Measurements from ENCODE around the gene CTPS1. TPM values are rescaled to one million over a fixed set of nuclear protein-coding genes. Genes with fewer than 3 reads are reported as not detected.

Gene CTPS1
- total and polyA plus RNA-seq, 2 donors (not counting 1 experiment from before 2014, with no cell fraction given): 12.1 to 26.5 TPM

DNA sequence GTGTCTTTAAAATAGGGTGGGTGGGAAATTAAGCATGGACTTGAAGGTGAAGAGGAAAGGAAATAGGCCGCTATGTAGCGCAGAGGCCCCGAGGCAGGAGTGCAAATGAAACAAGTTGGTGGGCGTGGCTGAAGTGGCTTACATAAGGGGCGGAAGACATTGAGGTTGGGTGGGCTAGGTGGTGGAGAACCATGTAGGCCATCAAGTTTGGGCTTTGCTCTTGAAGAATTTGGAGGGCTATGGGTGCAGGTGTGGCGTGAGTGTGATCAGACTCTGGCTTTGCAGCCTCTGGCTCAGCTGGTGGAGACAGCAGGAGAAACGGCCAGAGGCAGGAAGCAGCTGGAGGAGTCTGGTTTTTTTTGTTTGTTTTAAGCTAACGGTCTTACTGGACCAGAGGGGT, 35.4 kb downstream of the CTPS1 start:
- Histone ChIP-seq H3K4me1 (ENCODE audit: control insufficient read depth, extremely low read depth, insufficient read depth, low read length) (no peaks in the 10 kb centered on the region), H3K4me3 (replicated peaks in 1 of 4; ENCODE audit: control extremely low read depth in 1 of 4, insufficient read depth in 1 of 4, low read depth in 3 of 4, low read length in 4 of 4) (no peak overlapping the region), H3K27ac (ENCODE audit: insufficient read depth, low read length) (no peak overlapping the region), H3K9ac (ENCODE audit: insufficient read depth, low read length) (no peak overlapping the region), H4K20me1 (ENCODE audit: control insufficient read depth, extremely low read depth, insufficient read depth, low read length) (peaks cover 2% of the 10 kb centered on the region), H3K27me3 (ENCODE audit: control insufficient read depth, insufficient read depth, low read length) (no peaks in the 10 kb centered on the region), H3K9me3 (ENCODE audit: control insufficient read depth, insufficient read depth, low read depth, low read length) (no peaks in the 10 kb centered on the region), H2AFZ (ENCODE audit: low read length) (no peak overlapping the region), H3K79me2 (ENCODE audit: control insufficient read depth, insufficient read depth, low read length) (no peaks in the 10 kb centered on the region), H3K4me2 (ENCODE audit: extremely low read depth, insufficient read depth, low read length) (no peak overlapping the region), H3K36me3 (ENCODE audit: control insufficient read depth, insufficient read depth, low read length) (peaks cover 24% of the 10 kb centered on the region)
- DNase-seq (ENCODE audit: low read depth in 2 of 2): no peak
- no peak for TF ChIP-seq EZH2 (IDR thresholded peaks at IDR 0.05; ENCODE audit: low read length, missing control alignments)
- TF ChIP-seq, protein P1, sequence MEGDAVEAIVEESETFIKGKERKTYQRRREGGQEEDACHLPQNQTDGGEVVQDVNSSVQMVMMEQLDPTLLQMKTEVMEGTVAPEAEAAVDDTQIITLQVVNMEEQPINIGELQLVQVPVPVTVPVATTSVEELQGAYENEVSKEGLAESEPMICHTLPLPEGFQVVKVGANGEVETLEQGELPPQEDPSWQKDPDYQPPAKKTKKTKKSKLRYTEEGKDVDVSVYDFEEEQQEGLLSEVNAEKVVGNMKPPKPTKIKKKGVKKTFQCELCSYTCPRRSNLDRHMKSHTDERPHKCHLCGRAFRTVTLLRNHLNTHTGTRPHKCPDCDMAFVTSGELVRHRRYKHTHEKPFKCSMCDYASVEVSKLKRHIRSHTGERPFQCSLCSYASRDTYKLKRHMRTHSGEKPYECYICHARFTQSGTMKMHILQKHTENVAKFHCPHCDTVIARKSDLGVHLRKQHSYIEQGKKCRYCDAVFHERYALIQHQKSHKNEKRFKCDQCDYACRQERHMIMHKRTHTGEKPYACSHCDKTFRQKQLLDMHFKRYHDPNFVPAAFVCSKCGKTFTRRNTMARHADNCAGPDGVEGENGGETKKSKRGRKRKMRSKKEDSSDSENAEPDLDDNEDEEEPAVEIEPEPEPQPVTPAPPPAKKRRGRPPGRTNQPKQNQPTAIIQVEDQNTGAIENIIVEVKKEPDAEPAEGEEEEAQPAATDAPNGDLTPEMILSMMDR (conservative IDR thresholded peaks at IDR 0.05 in 1 of 2, IDR thresholded peaks at IDR 0.05 in 1 of 2; ENCODE audit: low read depth in 1 of 2, low read length in 2 of 2): no peak

DNA sequence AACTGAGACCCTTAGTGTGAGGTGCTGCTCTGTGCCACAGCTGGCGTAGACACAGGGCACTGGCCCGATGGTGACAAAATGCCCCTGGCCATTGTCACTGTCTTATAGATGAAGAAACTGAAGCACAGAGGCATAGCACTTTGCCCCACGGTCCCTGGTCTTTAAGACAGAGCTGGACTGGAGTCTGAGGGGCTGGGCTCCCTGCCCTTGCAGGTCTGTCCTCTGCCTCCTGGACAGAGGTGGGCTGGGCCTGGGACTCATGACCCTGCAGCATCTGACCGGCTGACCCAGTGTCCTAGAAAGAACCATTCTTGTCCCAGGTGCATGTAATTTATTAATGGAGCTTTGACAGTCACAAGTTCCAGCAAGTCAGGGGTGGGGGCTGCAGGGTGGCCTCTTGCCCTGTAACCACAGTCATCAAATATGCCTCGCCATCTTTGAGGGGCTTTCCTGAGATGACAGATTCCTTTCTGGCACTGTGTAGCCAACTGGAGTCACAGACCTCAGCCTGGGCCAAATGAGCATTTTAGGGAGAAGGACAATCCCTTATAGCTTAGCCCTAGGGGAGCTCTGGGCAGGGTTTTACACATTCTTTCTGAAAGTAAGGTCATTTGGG, 35.9 kb downstream of the CTPS1 start:
- Histone ChIP-seq H3K9ac (ENCODE audit: insufficient read depth, low read length) (no peak overlapping the region), H3K79me2 (ENCODE audit: control insufficient read depth, insufficient read depth, low read length) (no peaks in the 10 kb centered on the region), H4K20me1 (ENCODE audit: control insufficient read depth, extremely low read depth, insufficient read depth, low read length) (peaks cover 2% of the 10 kb centered on the region), H3K27me3 (ENCODE audit: control insufficient read depth, insufficient read depth, low read length) (no peaks in the 10 kb centered on the region), H3K4me2 (ENCODE audit: extremely low read depth, insufficient read depth, low read length) (no peak overlapping the region), H3K9me3 (ENCODE audit: control insufficient read depth, insufficient read depth, low read depth, low read length) (no peaks in the 10 kb centered on the region), H3K4me3 (replicated peaks in 1 of 4; ENCODE audit: control extremely low read depth in 1 of 4, insufficient read depth in 1 of 4, low read depth in 3 of 4, low read length in 4 of 4) (no peak overlapping the region), H2AFZ (ENCODE audit: low read length) (no peak overlapping the region), H3K27ac (ENCODE audit: insufficient read depth, low read length) (no peak overlapping the region), H3K36me3 (ENCODE audit: control insufficient read depth, insufficient read depth, low read length) (peaks cover 21% of the 10 kb centered on the region), H3K4me1 (ENCODE audit: control insufficient read depth, extremely low read depth, insufficient read depth, low read length) (no peaks in the 10 kb centered on the region)
- TF ChIP-seq, protein P1 (conservative IDR thresholded peaks at IDR 0.05 in 1 of 2, IDR thresholded peaks at IDR 0.05 in 1 of 2; ENCODE audit: low read depth in 1 of 2, low read length in 2 of 2): no peak
- TF ChIP-seq EZH2 (IDR thresholded peaks at IDR 0.05; ENCODE audit: low read length, missing control alignments): no peak
- no peak for DNase-seq (ENCODE audit: low read depth in 2 of 2)

DNA sequence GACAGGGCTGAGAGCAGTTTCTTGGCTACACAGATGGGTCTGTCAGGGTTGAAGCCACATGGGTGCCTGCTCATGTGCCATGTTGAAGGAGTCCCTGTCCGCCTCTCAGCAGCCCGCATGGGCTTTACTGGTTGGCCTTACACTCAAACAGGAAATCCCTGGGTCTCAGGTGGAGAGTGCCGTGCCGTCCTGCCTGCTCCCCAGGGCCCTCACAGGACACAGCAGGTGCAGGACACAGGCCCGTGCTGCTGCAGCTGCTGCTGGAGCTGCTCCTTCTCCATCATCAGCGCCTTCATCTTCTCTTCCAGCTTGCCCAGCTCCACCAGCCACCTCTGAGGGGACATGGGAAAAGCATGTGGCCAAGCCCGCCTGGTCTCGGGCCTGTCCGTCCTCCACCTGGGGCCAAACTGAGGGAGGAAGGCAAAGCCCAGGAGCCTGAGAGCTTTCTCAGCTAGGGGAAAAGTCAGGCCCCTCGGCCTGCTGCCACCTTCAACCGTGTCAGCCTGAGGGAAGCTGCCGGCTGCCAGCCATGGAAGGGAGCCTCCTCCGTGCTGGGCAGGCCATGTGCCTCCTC, 36.5 kb downstream of the CTPS1 start:
- Histone ChIP-seq H3K4me3 (replicated peaks in 1 of 4; ENCODE audit: control extremely low read depth in 1 of 4, insufficient read depth in 1 of 4, low read depth in 3 of 4, low read length in 4 of 4) (no peak overlapping the region), H3K4me2 (ENCODE audit: extremely low read depth, insufficient read depth, low read length) (no peak overlapping the region), H3K9me3 (ENCODE audit: control insufficient read depth, insufficient read depth, low read depth, low read length) (no peaks in the 10 kb centered on the region), H2AFZ (ENCODE audit: low read length) (no peak overlapping the region), H3K79me2 (ENCODE audit: control insufficient read depth, insufficient read depth, low read length) (no peaks in the 10 kb centered on the region), H3K4me1 (ENCODE audit: control insufficient read depth, extremely low read depth, insufficient read depth, low read length) (no peaks in the 10 kb centered on the region), H3K27ac (ENCODE audit: insufficient read depth, low read length) (no peak overlapping the region), H3K27me3 (ENCODE audit: control insufficient read depth, insufficient read depth, low read length) (no peaks in the 10 kb centered on the region), H3K9ac (ENCODE audit: insufficient read depth, low read length) (no peak overlapping the region), H3K36me3 (ENCODE audit: control insufficient read depth, insufficient read depth, low read length) (peaks cover 17% of the 10 kb centered on the region), H4K20me1 (ENCODE audit: control insufficient read depth, extremely low read depth, insufficient read depth, low read length) (peaks cover 2% of the 10 kb centered on the region)
- TF ChIP-seq, protein P1 (conservative IDR thresholded peaks at IDR 0.05 in 1 of 2, IDR thresholded peaks at IDR 0.05 in 1 of 2; ENCODE audit: low read depth in 1 of 2, low read length in 2 of 2): no peak
- no peak for TF ChIP-seq EZH2 (IDR thresholded peaks at IDR 0.05; ENCODE audit: low read length, missing control alignments)
- no peak for DNase-seq (ENCODE audit: low read depth in 2 of 2)

All from fibroblast of lung (primary cell).